K562 (cell line): ENCODE data around the gene KRT14. TPM values are rescaled to one million over a fixed set of nuclear protein-coding genes. Genes with fewer than 3 reads are reported as not detected.
"Not testable (repeated sequence)": the region's sequence is repeated elsewhere in the genome, so short reads cannot be mapped to it uniquely, and the experiment has no call there.

Experiments
- ATAC-seq: fragments of 200-7000 bp; cut with Tn5 transposase; 3 replicates; pipeline ENCODE4 v1.9.1; 2020; ENCODE audit warnings: moderate library complexity
- BruUV-seq: library from RNA; stranded (reverse); fragments of 400-500 nt; replicated peaks from 2 replicates; lab custom pipeline; 2021; lab: Mats Ljungman, UMichigan
- CTCF ChIA-PET: fragments of 300-600 bp; formaldehyde crosslinking; extraction: SDS; loops from one replicate; lab custom pipeline; 2021; ENCODE audit warnings: low intra/inter-chr PET ratio; lab: Yijun Ruan, JAX
- POLR2A ChIA-PET: fragments of 300-600, 350-650 bp; sonication (Branson Sonifier 250); formaldehyde crosslinking; extraction: SDS; loops from one replicate; lab custom pipeline; 2021; ENCODE audit warnings: antibody characterized with exemption, inconsistent platforms; lab: Yijun Ruan, JAX
- DNase-seq, 4 experiments: peaks; one replicate each; pipeline versions ENCODE4 v3.0.0 to v3.0.0-alpha.2; 2011 to 2018; ENCODE audit warnings: low spot score in 3 of 4, mixed read lengths in 3 of 4; ENCODE audit errors: extremely low read depth in 1 of 4
- FAIRE-seq: peaks from 2 replicates; lab custom pipeline; 2011; peaks lifted over from hg19 to GRCh38; lab: Jason Lieb, UNC
- H2AFZ ChIP-seq: 2 replicates; pipeline ENCODE4 v1.6.0; 2011; ENCODE audit warnings: low read depth, low read length, control low read depth, inconsistent platforms
- H3K27ac ChIP-seq: fragments of 200-600 bp; 3 replicates; pipeline ENCODE4 v1.8.0; 2011; ENCODE audit warnings: low read depth, mild to moderate bottlenecking, control low read depth, inconsistent platforms, low read length, moderate library complexity, mixed read lengths; ENCODE audit errors: extremely low read depth
- H3K27me3 ChIP-seq, 2 experiments: fragments of 300-600 bp in 1 of 2; 2 replicates in 1 of 2; 3 replicates in 1 of 2; pipeline versions ENCODE4 v1.6.0 to v1.8.0; 2011; ENCODE audit warnings: inconsistent platforms in 2 of 2, low read length in 2 of 2, mild to moderate bottlenecking in 1 of 2, mixed read lengths in 1 of 2, moderate library complexity in 1 of 2; ENCODE audit not compliant: control insufficient read depth in 2 of 2, insufficient read depth in 2 of 2
- H3K36me3 ChIP-seq: fragments of 300-600 bp; 3 replicates; pipeline ENCODE4 v1.8.0; 2011; ENCODE audit warnings: mild to moderate bottlenecking, low read length, inconsistent platforms; ENCODE audit not compliant: control insufficient read depth, insufficient read depth
- H3K4me1 ChIP-seq, 2 experiments: fragments of 200-600 bp in 1 of 2; replicated peaks in 1 of 2; 2 replicates in 1 of 2; 3 replicates in 1 of 2; pipeline versions ENCODE4 v1.5.1 to v1.8.0; 2011; ENCODE audit warnings: inconsistent platforms in 2 of 2, low read length in 2 of 2, mild to moderate bottlenecking in 1 of 2, mixed read lengths in 1 of 2, moderate library complexity in 1 of 2; ENCODE audit not compliant: control insufficient read depth in 2 of 2, insufficient read depth in 2 of 2
- H3K4me2 ChIP-seq: 2 replicates; pipeline ENCODE4 v1.6.1; 2011; ENCODE audit warnings: low read length, control low read depth, inconsistent platforms, mixed read lengths; ENCODE audit not compliant: insufficient read depth
- H3K4me3 ChIP-seq: fragments of 200-600 bp; sonication (generic), shearing (Covaris generic); 2 replicates; pipeline ENCODE4 v1.5.1; 2016; ENCODE audit warnings: control low read depth, inconsistent platforms
- H3K79me2 ChIP-seq: fragments of 200-600 bp; 3 replicates; pipeline ENCODE4 v1.8.0; 2011; ENCODE audit warnings: low read length, inconsistent platforms; ENCODE audit not compliant: control insufficient read depth, insufficient read depth
- H3K9ac ChIP-seq, 2 experiments: 2 replicates each; pipeline versions ENCODE4 v1.6.0 to v1.6.1; 2011; ENCODE audit warnings: low read depth in 2 of 2, low read length in 2 of 2, control low read depth in 1 of 2, inconsistent platforms in 1 of 2, mild to moderate bottlenecking in 1 of 2, mixed read lengths in 1 of 2; ENCODE audit not compliant: insufficient read depth in 1 of 2
- H3K9me1 ChIP-seq: one replicate; pipeline ENCODE4 v1.6.0; 2011; ENCODE audit warnings: inconsistent platforms, mild to moderate bottlenecking, low read length, moderate library complexity; ENCODE audit not compliant: control insufficient read depth, insufficient read depth
- H3K9me3 ChIP-seq: replicated peaks from 2 replicates; pipeline ENCODE4 v1.5.1; 2011; ENCODE audit warnings: low read depth, low read length, inconsistent platforms; ENCODE audit not compliant: control insufficient read depth, insufficient read depth
- H4K20me1 ChIP-seq: replicated peaks from 2 replicates; pipeline ENCODE4 v1.6.1; 2011; ENCODE audit warnings: low read length, inconsistent platforms, mixed read lengths; ENCODE audit not compliant: control insufficient read depth, insufficient read depth
- CEBPZ ChIP-seq: fragments of 150-350 bp; IDR thresholded peaks from 2 replicates; pipeline ENCODE4 v1.6.1; 2014; ENCODE audit warnings: low read depth, mild to moderate bottlenecking, low read length, borderline replicate concordance
- NFIX ChIP-seq: fragments of 250-450 bp; sonication (Bioruptor Pico); IDR thresholded peaks from 2 replicates; pipeline ENCODE4 v1.4.0; 2020; ENCODE audit warnings: low read depth, mild to moderate bottlenecking, moderate library complexity
- ZBTB8A ChIP-seq: fragments of 450-650 bp; IDR thresholded peaks from 2 replicates; pipeline ENCODE4 v1.6.1; 2018; ENCODE audit warnings: mild to moderate bottlenecking, moderate library complexity; ENCODE audit not compliant: partially characterized antibody
- ZNF395 ChIP-seq: fragments of 200-800 bp; sonication (Bioruptor generic); IDR thresholded peaks from 2 replicates; pipeline ENCODE4 v1.6.1; 2017; ENCODE audit warnings: missing genetic modification characterization, missing compliant biosample characterization
- WGBS: fragments of 100-300 bp; shearing (Covaris generic); methylation state at CpG from one replicate; pipeline ENCODE4 v1.1.6; 2016; ENCODE audit warnings: low coverage, mixed read lengths; ENCODE audit not compliant: insufficient coverage; ENCODE audit errors: missing lambda C conversion rate; 5-methylcytosine and 5-hydroxymethylcytosine counted together
- in situ Hi-C: fragments of 300-500 bp; cut with MboI; formaldehyde crosslinking; loops from 4 replicates; pipeline ENCODE4 v1.15.0; 2018; ENCODE audit warnings: inconsistent platforms, mixed read lengths
- intact Hi-C: fragments of 100-400 bp; cut with micrococcal nuclease; formaldehyde crosslinking; loops from 2 replicates; pipeline ENCODE4 v1.14.2; 2022
- polyA plus RNA-seq, 8 experiments: library from polyadenylated mRNA; depleted of rRNA in 4 of 8; stranded (reverse) in 5 of 8; unstranded in 3 of 8; fragments of >200 nt; fragmentation: Nextera tagmentation in 2 of 8; fragmentation: Illumina TruSeq in 1 of 8; extraction: Ambion mirVana in 2 of 8; extraction: Trizol in 1 of 8; gene quantifications; 2 replicates each; pipeline versions ENCODE4 v1.2.1 to v1.2.3, GENCODE V29; 2011 to 2014; ENCODE audit warnings: inconsistent platforms in 1 of 8, missing spikeins in 1 of 8
- total RNA-seq, 7 experiments: library from RNA; depleted of rRNA in 6 of 7; stranded (reverse); fragments of >200 nt in 6 of 7; fragmentation: Illumina TruSeq in 2 of 7; extraction: Trizol in 2 of 7; gene quantifications; 2 replicates each; pipeline versions ENCODE4 v1.2.1 to v1.2.3, GENCODE V29; 2011 to 2021; ENCODE audit warnings: low replicate concordance in 1 of 7

The KRT14 gene
- total and polyA plus RNA-seq, 9 of the 15 experiments (the other 6 are each of a cell fraction or from before 2014, with no cell fraction given), result 0.22 TPM; not detected in 8

- H3K9me1 ChIP-seq, FAIRE-seq, intact Hi-C loops, CTCF ChIA-PET, H3K36me3 ChIP-seq, BruUV-seq, H3K27ac ChIP-seq, in situ Hi-C loops, H4K20me1 ChIP-seq, POLR2A ChIA-PET, H3K79me2 ChIP-seq, H3K4me1 ChIP-seq, H2AFZ ChIP-seq, H3K4me2 ChIP-seq, H3K4me3 ChIP-seq, ATAC-seq, H3K9ac ChIP-seq, DNase-seq, H3K9me3 ChIP-seq: not testable (repeated sequence)
- WGBS, result 1% methylated on average over 25 of the region's 31 CpGs
- H3K27me3 ChIP-seq, result peaks cover 10 to 49% of the 10 kb centered on the region in 2 experiments
These were observed 25.9 kb upstream of the KRT14 start, which contains the start of gene KRT16 for GRCh38 chr17:41612376-41613160. Gene KRT16, minus strand, starts transcription at chr17:41612767. Its CDS starts 79 bp downstream, at chr17:41612688.

GRCh38 chr17:41610965-41611640 is 24.4 kb upstream of the KRT14 start:
- no peak overlapping the region for H3K4me2 ChIP-seq
- no peak for DNase-seq
- H3K9me1 ChIP-seq, result no peaks in the 10 kb centered on the region
- no peaks in the 10 kb centered on the region for H3K79me2 ChIP-seq
- WGBS, result 2% methylated on average over 23 of the region's 25 CpGs
- FAIRE-seq, result no peak
- no peak overlapping the region for H3K9ac ChIP-seq
- ATAC-seq, result no peak
- H3K27me3 ChIP-seq, result peaks cover 10 to 49% of the 10 kb centered on the region in 2 experiments
- no peaks in the 10 kb centered on the region for H3K4me1 ChIP-seq
- no peaks in the 10 kb centered on the region for H4K20me1 ChIP-seq
- intact Hi-C loops (no loop called here), in situ Hi-C loops (no loop called here)
- H2AFZ ChIP-seq, result no peak overlapping the region
- no peaks in the 10 kb centered on the region for H3K36me3 ChIP-seq
- no peak overlapping the region for H3K4me3 ChIP-seq
- no peak overlapping the region for H3K27ac ChIP-seq
- POLR2A ChIA-PET, result interaction anchor here (0.8 kb wide), 2 partner anchors 9 to 32 kb away, joined by 3 to 4 read pairs; no protein-coding TSS in a partner anchor
- H3K9me3 ChIP-seq, result peaks cover 3% of the 10 kb centered on the region; the same call in 1 of the 2 replicates
- CTCF ChIA-PET, result no interaction called here
- BruUV-seq, result no TSS peak
- TF ChIP-seq CEBPZ (no peak), ZBTB8A (no peak), ZNF395 (CRISPR knock-in tag) (no peak), NFIX (CRISPR knock-in tag) (no peak)
